NT2/D1 (cell line): Measurements from ENCODE around the gene HSD3B2.

ENCODE experiments used
- DNase-seq: peaks from one replicate; pipeline ENCODE4 v3.0.0-alpha.2; 2011; ENCODE audit warnings: low read depth, low spot score
- H3K27me3 ChIP-seq: 2 replicates; pipeline ENCODE4 v1.6.0; 2011; ENCODE audit warnings: mild to moderate bottlenecking; ENCODE audit not compliant: insufficient read length, insufficient read depth
- H3K36me3 ChIP-seq: 2 replicates; pipeline ENCODE4 v1.6.1; 2011; ENCODE audit warnings: mild to moderate bottlenecking, low read length, mixed read lengths; ENCODE audit not compliant: insufficient read depth, insufficient read length
- H3K4me1 ChIP-seq: 2 replicates; pipeline ENCODE4 v1.5.1; 2011; ENCODE audit not compliant: insufficient read depth, insufficient read length
- H3K4me3 ChIP-seq: 2 replicates; pipeline ENCODE4 v1.5.1; 2011; ENCODE audit warnings: low read depth; ENCODE audit not compliant: insufficient read length
- H3K9ac ChIP-seq: 2 replicates; pipeline ENCODE4 v1.6.0; 2011; ENCODE audit warnings: low read depth; ENCODE audit not compliant: insufficient read length
- H3K9me3 ChIP-seq: 2 replicates; pipeline ENCODE4 v1.5.1; 2011; ENCODE audit warnings: mild to moderate bottlenecking, low read length; ENCODE audit not compliant: insufficient read depth
- SUZ12 ChIP-seq: IDR thresholded peaks from 2 replicates; pipeline ENCODE4 v1.6.1; 2011; ENCODE audit not compliant: insufficient read length, insufficient read depth; ENCODE audit errors: extremely low read depth
- YY1 ChIP-seq: IDR thresholded peaks from 2 replicates; pipeline ENCODE4 v1.6.1; 2011; ENCODE audit not compliant: insufficient read length, insufficient read depth
- ZNF274 ChIP-seq: IDR thresholded peaks from 2 replicates; pipeline ENCODE4 v1.6.1; 2011; ENCODE audit warnings: mild to moderate bottlenecking, low read depth, low read length

The HSD3B2 gene

DNA sequence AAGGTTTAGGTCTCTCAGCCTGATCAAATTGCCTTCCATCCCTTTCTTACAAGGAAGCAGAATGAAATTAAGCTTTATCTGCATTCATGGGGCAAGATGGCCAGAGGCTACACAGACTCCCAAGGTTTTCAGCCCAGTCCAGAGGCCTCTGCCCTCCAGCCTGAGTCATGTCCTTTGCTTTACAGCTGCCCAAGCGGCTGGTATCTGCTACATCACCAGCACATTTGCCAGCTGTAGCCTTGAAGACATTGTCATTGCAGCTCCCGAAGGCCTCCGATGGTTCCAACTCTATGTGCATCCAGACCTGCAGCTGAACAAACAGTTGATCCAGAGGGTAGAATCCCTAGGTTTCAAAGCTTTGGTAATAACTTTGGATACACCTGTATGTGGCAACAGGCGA lies 30.4 kb upstream of the HSD3B2 start:
- Histone ChIP-seq H3K27me3 (no peaks in the 10 kb centered on the region), H3K4me3 (no peak overlapping the region), H3K36me3 (no peaks in the 10 kb centered on the region), H3K4me1 (peaks cover 4% of the 10 kb centered on the region), H3K9ac (no peak overlapping the region), H3K9me3 (no peaks in the 10 kb centered on the region; the same call in 1 of the 2 replicates)
- TF ChIP-seq ZNF274 (no peak), SUZ12 (no peak), YY1 (no peak)
- DNase-seq: no peak

DNA sequence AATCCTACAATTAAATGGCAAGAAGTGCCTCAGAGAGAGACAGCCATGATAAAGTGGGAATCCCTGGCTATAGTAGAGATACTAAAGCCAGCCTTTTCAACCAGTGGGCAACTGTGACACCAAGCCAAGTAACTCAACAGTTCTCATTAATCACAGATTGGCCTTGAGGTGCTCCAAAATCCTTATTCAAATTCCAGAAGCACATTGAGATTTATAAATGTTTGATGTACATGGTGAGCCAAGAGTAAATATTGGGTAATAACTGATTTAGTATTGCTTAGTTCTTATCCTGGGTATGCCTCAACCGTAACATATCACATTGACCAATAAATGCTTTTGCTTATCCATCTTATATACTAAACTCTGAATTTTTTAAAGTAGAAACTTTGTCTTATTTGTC lies 29.3 kb upstream of the HSD3B2 start:
- Histone ChIP-seq H3K36me3 (no peaks in the 10 kb centered on the region), H3K4me3 (no peak overlapping the region), H3K9me3 (no peaks in the 10 kb centered on the region; the same call in 1 of the 2 replicates), H3K4me1 (peaks cover 4% of the 10 kb centered on the region), H3K9ac (no peak overlapping the region), H3K27me3 (no peaks in the 10 kb centered on the region)
- TF ChIP-seq SUZ12: no peak
- TF ChIP-seq YY1: no peak
- TF ChIP-seq ZNF274: no peak
- DNase-seq: no peak

DNA sequence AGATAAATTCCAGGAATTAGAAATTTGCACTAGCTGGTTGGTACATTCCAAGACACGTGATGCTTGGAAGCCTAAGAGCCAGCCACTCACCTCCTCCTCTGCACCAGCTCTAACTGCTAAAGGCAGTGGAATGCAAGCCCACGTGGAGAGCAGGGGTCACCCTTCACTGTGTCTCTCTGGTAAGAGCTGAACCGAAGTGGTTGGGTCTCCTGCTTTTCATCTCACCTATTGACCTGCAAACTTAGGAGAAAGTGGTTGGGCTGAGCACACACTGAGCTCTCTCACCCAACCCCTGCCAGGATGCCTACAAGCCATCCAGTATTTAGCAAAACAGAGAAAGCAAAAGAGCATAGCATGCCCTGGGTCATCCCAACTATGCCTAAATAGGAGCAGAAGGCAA lies 27.1 kb upstream of the HSD3B2 start:
- peaks cover 4% of the 10 kb centered on the region for H3K4me1 ChIP-seq

DNA sequence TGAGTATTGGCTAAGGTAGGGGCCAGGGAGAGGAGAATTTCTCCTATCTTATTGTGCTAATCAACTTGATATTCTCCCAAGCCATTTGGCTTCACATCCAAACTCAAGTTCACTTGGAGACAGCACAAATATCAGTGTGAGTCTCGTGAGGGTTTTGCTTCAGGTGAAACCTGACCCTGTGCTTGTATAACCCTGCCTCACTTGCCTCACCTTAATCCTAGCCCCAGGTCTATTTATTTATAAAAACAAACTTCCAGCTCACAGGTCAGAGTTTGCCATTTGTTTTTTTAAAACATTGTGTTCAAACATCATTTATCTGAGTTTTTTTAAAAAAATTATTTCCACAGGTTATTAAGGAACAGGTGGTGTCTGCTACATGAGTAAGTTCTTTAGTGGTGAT lies 26.5 kb upstream of the HSD3B2 start:
- H3K9ac ChIP-seq: no peak overlapping the region
- no peaks in the 10 kb centered on the region for H3K36me3 ChIP-seq
- H3K9me3 ChIP-seq: no peaks in the 10 kb centered on the region
- no peak overlapping the region for H3K4me3 ChIP-seq
- no peaks in the 10 kb centered on the region for H3K27me3 ChIP-seq
- peaks cover 4% of the 10 kb centered on the region for H3K4me1 ChIP-seq
- TF ChIP-seq ZNF274 (no peak), SUZ12 (no peak), YY1 (no peak)
- no peak for DNase-seq

More for the DNA sequence above, 27.1 kb upstream of the HSD3B2 start:
- DNase-seq: peak; percentile 54
- no peaks in the 10 kb centered on the region for H3K27me3 ChIP-seq
- no peak for TF ChIP-seq ZNF274
- no peak for TF ChIP-seq SUZ12
- TF ChIP-seq YY1: no peak
- H3K9me3 ChIP-seq: no peaks in the 10 kb centered on the region; the same call in 1 of the 2 replicates
- no peak overlapping the region for H3K4me3 ChIP-seq
- H3K36me3 ChIP-seq: no peaks in the 10 kb centered on the region
- no peak overlapping the region for H3K9ac ChIP-seq

DNA sequence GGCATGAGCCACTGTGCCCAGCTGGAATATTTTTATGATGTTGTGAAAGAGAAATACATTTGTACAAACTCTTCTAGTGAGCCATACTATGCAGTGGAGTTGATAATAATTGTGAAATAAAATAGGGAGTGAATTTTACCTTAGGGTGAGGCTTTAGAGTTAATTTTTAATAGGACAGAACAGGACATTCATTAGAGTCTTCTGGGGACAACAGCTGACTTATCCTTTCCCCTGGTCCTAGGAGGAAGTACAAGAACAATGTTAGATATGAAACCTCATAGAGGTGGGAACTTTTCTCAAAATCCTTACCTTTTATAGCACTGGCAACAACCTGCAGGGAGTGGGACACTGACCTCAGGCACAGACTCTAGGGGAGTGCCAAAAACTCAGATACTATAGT lies 24.4 kb upstream of the HSD3B2 start:
- Histone ChIP-seq H3K4me1 (peaks cover 4% of the 10 kb centered on the region), H3K36me3 (no peaks in the 10 kb centered on the region), H3K4me3 (no peak overlapping the region), H3K9me3 (no peaks in the 10 kb centered on the region), H3K27me3 (no peaks in the 10 kb centered on the region), H3K9ac (no peak overlapping the region)
- DNase-seq: no peak
- TF ChIP-seq SUZ12: no peak
- no peak for TF ChIP-seq ZNF274
- no peak for TF ChIP-seq YY1

DNA sequence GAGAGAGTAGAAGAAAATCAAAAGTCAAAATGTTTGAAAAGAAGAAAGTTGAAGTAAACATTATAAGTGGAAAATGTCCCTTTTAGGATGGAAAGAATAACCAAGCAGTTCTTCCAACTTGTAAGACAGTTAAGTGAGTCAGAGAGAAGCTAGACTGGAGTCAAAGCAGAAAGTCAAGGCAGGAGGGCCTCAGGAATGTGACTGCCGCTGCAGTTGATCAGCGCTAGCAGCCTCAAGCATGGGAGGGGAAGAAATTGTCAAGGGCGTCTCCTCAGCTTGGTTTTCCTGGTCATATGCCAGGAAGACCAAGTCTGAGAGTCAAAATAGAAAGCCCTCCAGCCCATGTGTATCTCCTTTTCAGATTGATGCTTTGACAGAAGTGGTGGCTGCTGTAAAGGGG lies 23.2 kb upstream of the HSD3B2 start:
- TF ChIP-seq ZNF274: no peak
- TF ChIP-seq YY1: no peak
- no peak for TF ChIP-seq SUZ12
- no peaks in the 10 kb centered on the region for H3K36me3 ChIP-seq
- H3K4me1 ChIP-seq: peaks cover 4% of the 10 kb centered on the region
- H3K9me3 ChIP-seq: no peaks in the 10 kb centered on the region
- H3K4me3 ChIP-seq: no peak overlapping the region
- H3K9ac ChIP-seq: no peak overlapping the region
- no peak for DNase-seq
- no peaks in the 10 kb centered on the region for H3K27me3 ChIP-seq

DNA sequence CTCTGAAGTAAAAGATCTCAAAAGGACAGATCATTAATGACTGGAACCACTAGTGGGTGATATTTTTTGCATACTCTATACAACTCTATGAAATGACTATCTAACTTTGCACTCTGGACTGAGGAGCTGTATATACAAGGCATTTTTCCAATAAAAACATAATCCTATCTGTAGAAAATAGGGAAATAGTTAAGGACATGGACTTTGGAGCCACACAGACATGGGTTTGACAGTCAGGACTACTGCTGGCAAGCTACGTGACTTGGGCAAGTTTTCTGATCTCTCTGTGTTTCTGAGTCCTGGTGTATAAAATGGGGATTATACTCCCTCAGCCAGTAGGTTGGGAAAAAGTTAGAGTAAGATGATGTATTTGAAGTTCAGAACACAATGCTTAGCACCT lies 20.9 kb upstream of the HSD3B2 start:
- Histone ChIP-seq H3K36me3 (no peaks in the 10 kb centered on the region), H3K4me3 (no peak overlapping the region), H3K4me1 (no peaks in the 10 kb centered on the region), H3K9me3 (no peaks in the 10 kb centered on the region), H3K9ac (no peak overlapping the region), H3K27me3 (no peaks in the 10 kb centered on the region)
- DNase-seq: no peak
- TF ChIP-seq YY1: no peak
- no peak for TF ChIP-seq ZNF274
- no peak for TF ChIP-seq SUZ12
